HCT116 (cell line): Measurements from ENCODE around the gene GEMIN2. TPM values are rescaled to one million over a fixed set of nuclear protein-coding genes. Genes with fewer than 3 reads are reported as not detected.
A peak's percentile ranks its signal among the peaks of the same experiment; 100 is the strongest.

Source experiments
- ATAC-seq: fragments of 200-7000 bp; cut with Tn5 transposase; 2 replicates; pipeline ENCODE4 v1.9.1; 2020; ENCODE audit warnings: mild to moderate bottlenecking, moderate library complexity
- BruUV-seq: library from RNA; stranded (reverse); fragments of 400-500 nt; replicated peaks from 2 replicates; lab custom pipeline; 2021; lab: Mats Ljungman, UMichigan
- CTCF ChIA-PET: fragments of 300-600 bp; sonication (Branson Sonifier 250); formaldehyde crosslinking; loops from one replicate; lab custom pipeline; 2021; ENCODE audit warnings: antibody characterized with exemption; lab: Charles Lee
- POLR2A ChIA-PET: fragments of 300-600, 350-600 bp; sonication (Branson Sonifier 250); formaldehyde crosslinking; loops from one replicate; lab custom pipeline; 2021; ENCODE audit warnings: antibody characterized with exemption; lab: Charles Lee
- RAD21 ChIA-PET, 2 experiments: fragments of 300-600 bp; sonication (Branson Sonifier 250); formaldehyde crosslinking; loops; one replicate each; lab custom pipeline; 2023; ENCODE audit warnings: low total read pairs in 2 of 2; ENCODE audit not compliant: uncharacterized antibody in 2 of 2, unreplicated experiment in 2 of 2, low non-redundant PET in 1 of 2; lab: Charles Lee
- DNase-seq: peaks from one replicate; pipeline ENCODE4 v3.0.0-alpha.2; 2010; ENCODE audit warnings: low read depth, low spot score
- H2AFZ ChIP-seq: fragments of 200-600 bp; shearing (Covaris generic), sonication (generic); 2 replicates; pipeline ENCODE4 v1.6.1; 2017; ENCODE audit warnings: low read depth, mixed run types, mixed read lengths, antibody characterized with exemption, low read length; ENCODE audit not compliant: poor library complexity, severe bottlenecking
- H3K27ac ChIP-seq: 2 replicates; pipeline ENCODE4 v1.5.1; 2012; ENCODE audit warnings: low read depth, low read length
- H3K27me3 ChIP-seq: fragments of 200-600 bp; sonication (generic); 2 replicates; pipeline ENCODE4 v1.6.1; 2016; ENCODE audit warnings: mixed run types, low read length, mixed read lengths; ENCODE audit not compliant: insufficient read depth
- H3K36me3 ChIP-seq, 2 experiments: fragments of 200-500 bp in 1 of 2; fragments of 200-600 bp in 1 of 2; sonication (Bioruptor generic) in 1 of 2; sonication (generic) in 1 of 2; 2 replicates each; pipeline versions ENCODE4 v1.5.1 to v1.6.1; 2014 to 2016; ENCODE audit warnings: low read length in 2 of 2, inconsistent platforms in 1 of 2, mixed read lengths in 1 of 2, mixed run types in 1 of 2; ENCODE audit not compliant: insufficient read depth in 2 of 2, control insufficient read depth in 1 of 2
- H3K4me1 ChIP-seq, 2 experiments: fragments of 200-600 bp in 1 of 2; sonication (generic) in 1 of 2; 2 replicates each; pipeline versions ENCODE4 v1.5.1 to v1.6.1; 2012 to 2017; ENCODE audit warnings: low read length in 2 of 2, inconsistent platforms in 1 of 2, mild to moderate bottlenecking in 1 of 2, mixed read lengths in 1 of 2, mixed run types in 1 of 2, moderate library complexity in 1 of 2; ENCODE audit not compliant: insufficient read depth in 2 of 2, control insufficient read depth in 1 of 2
- H3K4me2 ChIP-seq: fragments of 200-600 bp; sonication (generic); 2 replicates; pipeline ENCODE4 v1.6.1; 2017; ENCODE audit warnings: mixed run types, low read length, mixed read lengths
- H3K4me3 ChIP-seq, 2 experiments: fragments of 200-600 bp in 1 of 2; sonication (generic) in 1 of 2; replicated peaks in 1 of 2; 2 replicates each; pipeline ENCODE4 v1.5.1; 2011 to 2016; ENCODE audit warnings: low read length in 2 of 2, control low read depth in 1 of 2, low read depth in 1 of 2, mild to moderate bottlenecking in 1 of 2, mixed read lengths in 1 of 2, mixed run types in 1 of 2
- H3K79me2 ChIP-seq: fragments of 200-600 bp; sonication (generic); 2 replicates; pipeline ENCODE4 v1.6.1; 2017; ENCODE audit warnings: mild to moderate bottlenecking, mixed run types, low read length, moderate library complexity, mixed read lengths; ENCODE audit not compliant: insufficient read depth
- H3K9ac ChIP-seq: fragments of 200-600 bp; sonication (generic); 2 replicates; pipeline ENCODE4 v1.6.1; 2016; ENCODE audit warnings: low read length, mixed read lengths
- H3K9me2 ChIP-seq: fragments of 200-600 bp; sonication (generic), shearing (Covaris generic); 2 replicates; pipeline ENCODE4 v1.6.1; 2017; ENCODE audit warnings: mixed run types, mild to moderate bottlenecking, moderate library complexity; ENCODE audit not compliant: insufficient read depth
- H3K9me3 ChIP-seq, 2 experiments: fragments of 200-500 bp in 1 of 2; fragments of 200-600 bp in 1 of 2; sonication (Bioruptor generic) in 1 of 2; sonication (generic) in 1 of 2; 2 replicates each; pipeline ENCODE4 v1.6.1; 2014 to 2017; ENCODE audit warnings: low read length in 2 of 2, mixed read lengths in 2 of 2, inconsistent platforms in 1 of 2, low read depth in 1 of 2, mild to moderate bottlenecking in 1 of 2, mixed run types in 1 of 2, moderate library complexity in 1 of 2; ENCODE audit not compliant: control insufficient read depth in 1 of 2, insufficient read depth in 1 of 2
- H4K20me1 ChIP-seq: fragments of 200-600 bp; sonication (generic), shearing (Covaris generic); 2 replicates; pipeline ENCODE4 v1.6.1; 2017; ENCODE audit warnings: mixed run types, mild to moderate bottlenecking, moderate library complexity; ENCODE audit not compliant: insufficient read depth
- ATF3 ChIP-seq: IDR thresholded peaks from 2 replicates; pipeline ENCODE4 v1.6.1; 2012
- CBX3 ChIP-seq: IDR thresholded peaks from 2 replicates; pipeline ENCODE4 v1.6.1; 2012; ENCODE audit warnings: low read depth
- CEBPB ChIP-seq: IDR thresholded peaks from 2 replicates; pipeline ENCODE4 v1.6.1; 2012; ENCODE audit warnings: low read depth
- CTCF ChIP-seq, 3 experiments: fragments of 200-600 bp in 1 of 3; sonication (generic) in 1 of 3; IDR thresholded peaks in 2 of 3; conservative IDR thresholded peaks in 1 of 3; 2 replicates each; pipeline ENCODE4 v1.5.1; 2012 to 2017; ENCODE audit warnings: low read depth in 2 of 3, low read length in 2 of 3, antibody characterized with exemption in 1 of 3, borderline replicate concordance in 1 of 3, control low read depth in 1 of 3, mild to moderate bottlenecking in 1 of 3, mixed read lengths in 1 of 3, mixed run types in 1 of 3, moderate library complexity in 1 of 3; ENCODE audit not compliant: insufficient read depth in 1 of 3
- ELF1 ChIP-seq: IDR thresholded peaks from 2 replicates; pipeline ENCODE4 v1.6.1; 2012; ENCODE audit warnings: low read depth, borderline replicate concordance
- EZH2 ChIP-seq: fragments of 200-600 bp; sonication (generic); IDR thresholded peaks from 2 replicates; pipeline ENCODE4 v1.6.1; 2017; ENCODE audit warnings: antibody characterized with exemption, mixed run types
- EZH2phosphoT487 ChIP-seq: fragments of 200-600 bp; IDR thresholded peaks from 2 replicates; pipeline ENCODE4 v1.6.1; 2018; ENCODE audit warnings: antibody characterized with exemption, borderline replicate concordance
- FOSL1 ChIP-seq: IDR thresholded peaks from 2 replicates; pipeline ENCODE4 v1.6.1; 2012; ENCODE audit warnings: low read depth
- JUND ChIP-seq: IDR thresholded peaks from 2 replicates; pipeline ENCODE4 v1.6.1; 2012
- MAX ChIP-seq: IDR thresholded peaks from 2 replicates; pipeline ENCODE4 v1.6.1; 2012
- POLR2A ChIP-seq: IDR thresholded peaks from 2 replicates; pipeline ENCODE4 v1.7.0; 2011; ENCODE audit warnings: borderline replicate concordance; ENCODE audit not compliant: insufficient read depth, insufficient read length; ENCODE audit errors: extremely low read depth
- POLR2AphosphoS5 ChIP-seq: IDR thresholded peaks from 2 replicates; pipeline ENCODE4 v1.6.1; 2011; ENCODE audit warnings: mild to moderate bottlenecking, low read depth, low read length, moderate library complexity
- RAD21 ChIP-seq: IDR thresholded peaks from 2 replicates; pipeline ENCODE4 v1.6.1; 2012; ENCODE audit warnings: low read depth, mild to moderate bottlenecking
- SP1 ChIP-seq: IDR thresholded peaks from 2 replicates; pipeline ENCODE4 v1.6.1; 2012; ENCODE audit warnings: low read depth
- SRF ChIP-seq: IDR thresholded peaks from 2 replicates; pipeline ENCODE4 v1.6.1; 2012; ENCODE audit warnings: low read depth
- TCF7L2 ChIP-seq: IDR thresholded peaks from 2 replicates; pipeline ENCODE4 v1.7.0; 2011; ENCODE audit warnings: borderline replicate concordance, inconsistent platforms; ENCODE audit not compliant: insufficient read depth, insufficient read length; ENCODE audit errors: extremely low read depth
- YY1 ChIP-seq: IDR thresholded peaks from 2 replicates; pipeline ENCODE4 v1.6.1; 2011; ENCODE audit warnings: low read length, low read depth, moderate library complexity, mild to moderate bottlenecking; ENCODE audit not compliant: insufficient replicate concordance; ENCODE audit errors: extremely low read depth
- ZFX ChIP-seq: fragments of 450-650 bp; IDR thresholded peaks from 2 replicates; pipeline ENCODE4 v1.6.1; 2017
- intact Hi-C: fragments of 100-400 bp; cut with micrococcal nuclease; formaldehyde crosslinking; loops from 2 replicates; pipeline ENCODE4 v1.10.0; 2022
- total RNA-seq: library from RNA; stranded (reverse); gene quantifications from one replicate; pipeline ENCODE4 v1.2.1, GENCODE V29; 2021; ENCODE audit not compliant: unreplicated experiment
- TF ChIP-seq, protein P1 (sequence below): IDR thresholded peaks from 2 replicates; pipeline ENCODE4 v1.6.1; 2011; ENCODE audit warnings: mild to moderate bottlenecking, low read length, moderate library complexity; ENCODE audit not compliant: insufficient replicate concordance; ENCODE audit errors: extremely low read depth
- TF ChIP-seq, protein P2 (sequence below): IDR thresholded peaks from 2 replicates; pipeline ENCODE4 v1.6.1; 2012; ENCODE audit warnings: low read depth

The GEMIN2 gene
- total RNA-seq, 1 experiment from 2014 or later = 27.3 TPM

- Histone ChIP-seq H3K36me3 (peaks cover 5 to 6% of the 10 kb centered on the region in 2 experiments; a peak in 2 of 4 replicates), H3K4me1 (peaks cover 4 to 16% of the 10 kb centered on the region in 2 experiments; a peak in 3 of 4 replicates), H3K27ac (peak overlapping the region; percentile 63; the same call in 1 of the 2 replicates), H3K27me3 (no peaks in the 10 kb centered on the region), H4K20me1 (no peaks in the 10 kb centered on the region), H2AFZ (peak overlapping the region; percentile 81), H3K79me2 (peaks cover 18% of the 10 kb centered on the region), H3K9me3 (no peaks in the 10 kb centered on the region), H3K9ac (peak overlapping the region; percentile 77), H3K4me2 (peak overlapping the region; percentile 80), H3K4me3 (peak overlapping the region; percentile 65 to 84), H3K9me2 (no peaks in the 10 kb centered on the region)
- DNase-seq (no peak), ATAC-seq (peak; percentile 16)
- no peak for TF ChIP-seq SP1
- no peak for TF ChIP-seq POLR2A
- no peak for TF ChIP-seq TCF7L2
- TF ChIP-seq MAX = no peak
- no peak for TF ChIP-seq EZH2
- TF ChIP-seq, protein P1, sequence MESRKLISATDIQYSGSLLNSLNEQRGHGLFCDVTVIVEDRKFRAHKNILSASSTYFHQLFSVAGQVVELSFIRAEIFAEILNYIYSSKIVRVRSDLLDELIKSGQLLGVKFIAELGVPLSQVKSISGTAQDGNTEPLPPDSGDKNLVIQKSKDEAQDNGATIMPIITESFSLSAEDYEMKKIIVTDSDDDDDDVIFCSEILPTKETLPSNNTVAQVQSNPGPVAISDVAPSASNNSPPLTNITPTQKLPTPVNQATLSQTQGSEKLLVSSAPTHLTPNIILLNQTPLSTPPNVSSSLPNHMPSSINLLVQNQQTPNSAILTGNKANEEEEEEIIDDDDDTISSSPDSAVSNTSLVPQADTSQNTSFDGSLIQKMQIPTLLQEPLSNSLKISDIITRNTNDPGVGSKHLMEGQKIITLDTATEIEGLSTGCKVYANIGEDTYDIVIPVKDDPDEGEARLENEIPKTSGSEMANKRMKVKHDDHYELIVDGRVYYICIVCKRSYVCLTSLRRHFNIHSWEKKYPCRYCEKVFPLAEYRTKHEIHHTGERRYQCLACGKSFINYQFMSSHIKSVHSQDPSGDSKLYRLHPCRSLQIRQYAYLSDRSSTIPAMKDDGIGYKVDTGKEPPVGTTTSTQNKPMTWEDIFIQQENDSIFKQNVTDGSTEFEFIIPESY = no peak
- no peak for TF ChIP-seq CBX3
- no peak for TF ChIP-seq EZH2phosphoT487
- no peak for TF ChIP-seq JUND
- TF ChIP-seq POLR2AphosphoS5 = no peak
- TF ChIP-seq, protein P2, sequence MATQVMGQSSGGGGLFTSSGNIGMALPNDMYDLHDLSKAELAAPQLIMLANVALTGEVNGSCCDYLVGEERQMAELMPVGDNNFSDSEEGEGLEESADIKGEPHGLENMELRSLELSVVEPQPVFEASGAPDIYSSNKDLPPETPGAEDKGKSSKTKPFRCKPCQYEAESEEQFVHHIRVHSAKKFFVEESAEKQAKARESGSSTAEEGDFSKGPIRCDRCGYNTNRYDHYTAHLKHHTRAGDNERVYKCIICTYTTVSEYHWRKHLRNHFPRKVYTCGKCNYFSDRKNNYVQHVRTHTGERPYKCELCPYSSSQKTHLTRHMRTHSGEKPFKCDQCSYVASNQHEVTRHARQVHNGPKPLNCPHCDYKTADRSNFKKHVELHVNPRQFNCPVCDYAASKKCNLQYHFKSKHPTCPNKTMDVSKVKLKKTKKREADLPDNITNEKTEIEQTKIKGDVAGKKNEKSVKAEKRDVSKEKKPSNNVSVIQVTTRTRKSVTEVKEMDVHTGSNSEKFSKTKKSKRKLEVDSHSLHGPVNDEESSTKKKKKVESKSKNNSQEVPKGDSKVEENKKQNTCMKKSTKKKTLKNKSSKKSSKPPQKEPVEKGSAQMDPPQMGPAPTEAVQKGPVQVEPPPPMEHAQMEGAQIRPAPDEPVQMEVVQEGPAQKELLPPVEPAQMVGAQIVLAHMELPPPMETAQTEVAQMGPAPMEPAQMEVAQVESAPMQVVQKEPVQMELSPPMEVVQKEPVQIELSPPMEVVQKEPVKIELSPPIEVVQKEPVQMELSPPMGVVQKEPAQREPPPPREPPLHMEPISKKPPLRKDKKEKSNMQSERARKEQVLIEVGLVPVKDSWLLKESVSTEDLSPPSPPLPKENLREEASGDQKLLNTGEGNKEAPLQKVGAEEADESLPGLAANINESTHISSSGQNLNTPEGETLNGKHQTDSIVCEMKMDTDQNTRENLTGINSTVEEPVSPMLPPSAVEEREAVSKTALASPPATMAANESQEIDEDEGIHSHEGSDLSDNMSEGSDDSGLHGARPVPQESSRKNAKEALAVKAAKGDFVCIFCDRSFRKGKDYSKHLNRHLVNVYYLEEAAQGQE = no peak
- TF ChIP-seq ATF3 = no peak
- no peak for TF ChIP-seq ELF1
- no peak for TF ChIP-seq RAD21
- TF ChIP-seq ZFX = no peak
- TF ChIP-seq FOSL1 = no peak
- no peak for TF ChIP-seq CEBPB
- no peak for TF ChIP-seq YY1
- no peak for TF ChIP-seq CTCF (IDR thresholded peaks at IDR 0.05 in 2 of 3, conservative IDR thresholded peaks at IDR 0.05 in 1 of 3; ENCODE audit: borderline replicate concordance in 1 of 3, insufficient read depth in 1 of 3, low read depth in 2 of 3, low read length in 2 of 3)
- no peak for TF ChIP-seq SRF
- TSS peak; percentile 98 for BruUV-seq
- ChIA-PET RAD21 (interaction anchor here in 1 of 2 experiments (1.3 kb wide), 1 partner anchor 11 kb away, joined by 4 read pairs; the partner anchor contains the start of gene SEC23A), CTCF (interaction anchor here (0.7 to 1.3 kb wide), 3 partner anchors 10 to 11 kb away, joined by 3 to 4 read pairs (median 4); partner anchors contain the start of gene SEC23A), POLR2A (interaction anchor here (0.8 to 1.9 kb wide), 7 partner anchors 9 to 318 kb away, joined by 3 to 19 read pairs (median 3); partner anchors contain the start of genes FBXO33, SEC23A and TRAPPC6B)
- intact Hi-C loops = loop anchor here (5.0 kb wide), 2 partner anchors 59 to 154 kb away; partner anchors contain the start of gene TRAPPC6B
Observed at GRCh38 chr14:39113685-39114072, 444 bp upstream of the GEMIN2 start.
